ENCODE measurements around the gene ARHGEF40.
A peak's percentile ranks its signal among the peaks of the same experiment; 100 is the strongest.

ARHGEF40 gene

DNA sequence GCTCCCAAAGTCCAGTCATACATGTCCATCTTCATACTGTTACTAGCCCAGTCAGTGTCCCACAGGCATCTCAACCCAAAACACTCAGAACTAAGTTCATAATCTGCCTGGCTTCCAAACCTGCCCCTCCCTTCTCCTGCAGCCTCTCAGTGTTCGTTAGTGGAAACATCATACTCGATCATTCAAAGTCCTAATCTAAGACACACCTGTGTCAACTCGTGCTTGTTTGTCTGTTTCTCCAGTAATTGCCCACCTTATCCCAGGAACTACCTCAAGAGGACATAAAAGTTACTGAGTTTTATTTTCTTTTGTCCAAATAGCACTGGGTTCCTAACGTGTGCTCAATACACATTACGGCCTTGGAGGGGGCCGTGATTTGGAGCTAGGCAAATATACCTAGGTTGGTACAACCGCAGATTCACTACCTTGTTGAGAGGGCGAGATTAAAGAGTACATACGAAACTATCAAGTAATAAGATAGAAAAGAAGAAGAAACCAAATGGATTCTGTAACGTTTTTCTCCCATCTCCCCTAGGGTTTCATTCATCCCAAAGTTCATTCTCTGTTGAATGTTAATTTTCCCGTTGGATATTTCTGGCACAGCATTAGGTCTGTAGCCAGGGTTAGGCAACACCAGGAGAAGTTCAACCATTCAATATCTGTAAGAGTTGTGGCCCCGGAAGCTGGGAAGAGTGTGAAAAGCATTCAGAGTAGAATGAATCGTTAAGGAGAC lies 9.3 kb upstream of the ARHGEF40 start:
- TF ChIP-seq CTCF (IDR thresholded peaks at IDR 0.05; ENCODE audit: control insufficient read depth, insufficient read depth, low read depth, low read length, missing control alignments): no peak

GRCh38 chr14:21061347-21061668 lies 8.8 kb upstream of the ARHGEF40 start:
- H3K4me3 ChIP-seq (ENCODE audit: control insufficient read depth, low read depth, low read length): no peak overlapping the region
- no peak for TF ChIP-seq CTCF (IDR thresholded peaks at IDR 0.05; ENCODE audit: control insufficient read depth, insufficient read depth, low read depth, low read length, missing control alignments)
- DNase-seq (ENCODE audit: low read depth): no peak

More for the DNA sequence above, 9.3 kb upstream of the ARHGEF40 start:
- no peak overlapping the region for H3K4me3 ChIP-seq (ENCODE audit: control insufficient read depth, low read depth, low read length)
- no peak for DNase-seq (ENCODE audit: low read depth)

GRCh38 chr14:21063479-21063878 lies 6.6 kb upstream of the ARHGEF40 start:
- H3K4me3 ChIP-seq (ENCODE audit: control insufficient read depth, low read depth, low read length): no peak overlapping the region
- no peak for TF ChIP-seq CTCF (IDR thresholded peaks at IDR 0.05; ENCODE audit: control insufficient read depth, insufficient read depth, low read depth, low read length, missing control alignments)
- DNase-seq (ENCODE audit: low read depth): no peak

- DNase-seq (ENCODE audit: low read depth): no peak
- peak; percentile 37 for TF ChIP-seq CTCF (IDR thresholded peaks at IDR 0.05; ENCODE audit: control insufficient read depth, insufficient read depth, low read depth, low read length, missing control alignments)
Observed at GRCh38 chr14:21066882-21067502, 3.1 kb upstream of the ARHGEF40 start.

GRCh38 chr14:21068521-21069387 lies 1.4 kb upstream of the ARHGEF40 start:
- TF ChIP-seq CTCF (IDR thresholded peaks at IDR 0.05; ENCODE audit: control insufficient read depth, insufficient read depth, low read depth, low read length, missing control alignments): peak; percentile 73
- H3K4me3 ChIP-seq (ENCODE audit: control insufficient read depth, low read depth, low read length): peak overlapping the region; percentile 96
- no peak for DNase-seq (ENCODE audit: low read depth)

More at GRCh38 chr14:21066882-21067502, 3.1 kb upstream of the ARHGEF40 start:
- no peak overlapping the region for H3K4me3 ChIP-seq (ENCODE audit: control insufficient read depth, low read depth, low read length)

DNA sequence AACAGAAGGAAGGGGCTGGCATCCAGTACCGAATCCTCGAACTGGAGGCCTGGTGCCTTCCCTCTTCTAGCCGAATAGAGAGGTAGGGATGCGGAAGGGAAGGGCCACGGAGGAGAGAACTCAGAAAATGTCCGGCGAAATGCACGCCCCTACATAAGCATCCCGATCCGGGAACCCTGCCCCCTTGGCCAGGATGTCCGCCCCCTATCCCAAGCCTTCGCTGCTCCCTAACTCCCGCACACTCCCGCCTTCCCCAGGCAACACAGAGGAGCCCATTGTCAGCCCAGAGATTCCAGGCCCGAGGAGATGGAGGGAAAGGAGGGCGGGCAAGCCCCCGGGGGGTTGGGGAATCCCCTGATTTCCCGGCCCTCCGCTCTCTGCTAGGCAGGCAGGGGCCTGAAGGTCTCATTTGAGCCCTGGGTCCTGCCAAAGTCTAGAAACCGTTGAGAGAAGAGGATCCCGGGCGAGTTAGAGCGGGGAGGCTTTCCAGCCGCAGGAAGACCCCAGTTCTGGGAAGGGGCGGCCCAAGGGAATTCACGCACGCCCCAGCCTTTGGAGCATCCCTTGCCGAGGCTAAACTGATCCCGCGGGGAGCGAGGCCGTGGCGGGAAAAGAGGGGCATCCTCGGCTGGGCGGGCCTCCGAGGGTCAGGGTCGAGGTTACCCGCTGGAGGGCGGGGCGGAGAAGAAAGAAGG lies 569 bp upstream of the ARHGEF40 start:
- H3K4me3 ChIP-seq (ENCODE audit: control insufficient read depth, low read depth, low read length): peak overlapping the region; percentile 96
- TF ChIP-seq CTCF (IDR thresholded peaks at IDR 0.05; ENCODE audit: control insufficient read depth, insufficient read depth, low read depth, low read length, missing control alignments): no peak
- no peak for DNase-seq (ENCODE audit: low read depth)
